Ascending aorta (tissue), 2 donors: Measurements from ENCODE around the gene RBM5. TPM values are rescaled to one million over a fixed set of nuclear protein-coding genes. Genes with fewer than 3 reads are reported as not detected.
A peak's percentile ranks its signal among the peaks of the same experiment; 100 is the strongest.

Source experiments
- DNase-seq, 2 donors: peaks; one replicate each; pipeline ENCODE4 v3.0.0-alpha.2; 2019; ENCODE audit warnings: low spot score in 2 of 2
- H3K27ac ChIP-seq, 2 donors: fragments of 200-600 bp; sonication (generic); one replicate each; pipeline ENCODE4 v1.5.1; 2016 to 2017; ENCODE audit warnings: mild to moderate bottlenecking in 1 of 2
- H3K27me3 ChIP-seq: fragments of 200-600 bp; sonication (generic); one replicate; pipeline ENCODE4 v1.5.1; 2017
- H3K36me3 ChIP-seq, 2 donors: fragments of 200-600 bp; sonication (generic); one replicate each; pipeline ENCODE4 v1.5.1; 2016
- H3K4me1 ChIP-seq, 2 donors: fragments of 200-600 bp; sonication (generic); one replicate each; pipeline ENCODE4 v1.5.1; 2016 to 2017; ENCODE audit warnings: mild to moderate bottlenecking in 1 of 2
- H3K4me3 ChIP-seq, 2 donors: fragments of 200-600 bp; sonication (generic); one replicate each; pipeline ENCODE4 v1.5.1; 2016 to 2017; ENCODE audit warnings: mild to moderate bottlenecking in 1 of 2
- H3K9me3 ChIP-seq, 2 donors: fragments of 200-600 bp; sonication (generic); one replicate each; pipeline ENCODE4 v1.5.1; 2016
- intact Hi-C: fragments of 100-400 bp; cut with DNase I; formaldehyde crosslinking; loops from one replicate; pipeline ENCODE4 v1.15.1; 2023
- total RNA-seq: library from RNA; depleted of rRNA; stranded (reverse); fragments of >200 nt; gene quantifications from one replicate; pipeline ENCODE4 v1.1.0, GENCODE V29; 2016
- TF ChIP-seq, protein P1 (sequence below), 3 experiments: fragments of 200-600 bp in 2 of 3; fragments of 450-650 bp in 1 of 3; sonication (generic) in 2 of 3; IDR thresholded peaks; one replicate each; pipeline ENCODE4 v1.5.1; 2016 to 2019; ENCODE audit warnings: antibody characterized with exemption in 3 of 3, mild to moderate bottlenecking in 1 of 3, moderate library complexity in 1 of 3

The RBM5 gene
- total RNA-seq, 1 donor from 2014 or later: 105 TPM

GRCh38 chr3:50121072-50122032, 32.6 kb downstream of the RBM5 start:
- Histone ChIP-seq H3K27ac (no peak overlapping the region), H3K36me3 (peaks cover 44% of the 10 kb centered on the region in 2 donors), H3K27me3 (no peaks in the 10 kb centered on the region), H3K4me3 (no peak overlapping the region), H3K9me3 (no peaks in the 10 kb centered on the region), H3K4me1 (peaks cover 0 to 26% of the 10 kb centered on the region in 2 donors)
- TF ChIP-seq, protein P1, sequence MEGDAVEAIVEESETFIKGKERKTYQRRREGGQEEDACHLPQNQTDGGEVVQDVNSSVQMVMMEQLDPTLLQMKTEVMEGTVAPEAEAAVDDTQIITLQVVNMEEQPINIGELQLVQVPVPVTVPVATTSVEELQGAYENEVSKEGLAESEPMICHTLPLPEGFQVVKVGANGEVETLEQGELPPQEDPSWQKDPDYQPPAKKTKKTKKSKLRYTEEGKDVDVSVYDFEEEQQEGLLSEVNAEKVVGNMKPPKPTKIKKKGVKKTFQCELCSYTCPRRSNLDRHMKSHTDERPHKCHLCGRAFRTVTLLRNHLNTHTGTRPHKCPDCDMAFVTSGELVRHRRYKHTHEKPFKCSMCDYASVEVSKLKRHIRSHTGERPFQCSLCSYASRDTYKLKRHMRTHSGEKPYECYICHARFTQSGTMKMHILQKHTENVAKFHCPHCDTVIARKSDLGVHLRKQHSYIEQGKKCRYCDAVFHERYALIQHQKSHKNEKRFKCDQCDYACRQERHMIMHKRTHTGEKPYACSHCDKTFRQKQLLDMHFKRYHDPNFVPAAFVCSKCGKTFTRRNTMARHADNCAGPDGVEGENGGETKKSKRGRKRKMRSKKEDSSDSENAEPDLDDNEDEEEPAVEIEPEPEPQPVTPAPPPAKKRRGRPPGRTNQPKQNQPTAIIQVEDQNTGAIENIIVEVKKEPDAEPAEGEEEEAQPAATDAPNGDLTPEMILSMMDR (IDR thresholded peaks at IDR 0.05): peak; percentile 75 to 88 (median 79)
- DNase-seq: peak in 1 of 2 donors; percentile 82
- intact Hi-C loops: loop anchor here (1.0 to 5.0 kb wide), 4 partner anchors 33 to 151 kb away; partner anchors contain the start of gene SEMA3F

GRCh38 chr3:50122071-50122470, 33.4 kb downstream of the RBM5 start:
- Histone ChIP-seq H3K27me3 (no peaks in the 10 kb centered on the region), H3K36me3 (peaks cover 37% of the 10 kb centered on the region in 2 donors), H3K27ac (no peak overlapping the region), H3K9me3 (no peaks in the 10 kb centered on the region), H3K4me3 (no peak overlapping the region), H3K4me1 (peaks cover 5 to 33% of the 10 kb centered on the region in 2 donors)
- TF ChIP-seq, protein P1 (IDR thresholded peaks at IDR 0.05): no peak
- DNase-seq: no peak
- intact Hi-C loops: loop anchor here (5.0 kb wide), 1 partner anchor 150 kb away; no protein-coding TSS in a partner anchor

- Histone ChIP-seq H3K27ac (no peak overlapping the region), H3K27me3 (no peaks in the 10 kb centered on the region), H3K9me3 (no peaks in the 10 kb centered on the region), H3K4me3 (no peak overlapping the region), H3K4me1 (peaks cover 5 to 38% of the 10 kb centered on the region in 2 donors), H3K36me3 (peaks cover 29 to 30% of the 10 kb centered on the region in 2 donors)
- no peak for DNase-seq
- TF ChIP-seq, protein P1 (IDR thresholded peaks at IDR 0.05): no peak
- intact Hi-C loops: loop anchor here (5.0 kb wide), 1 partner anchor 149 kb away; no protein-coding TSS in a partner anchor
Observed at GRCh38 chr3:50122661-50123391, 34.1 kb downstream of the RBM5 start.

- Histone ChIP-seq H3K27ac (peak overlapping the region in 1 of 2 donors; percentile 34), H3K36me3 (peaks cover 22 to 23% of the 10 kb centered on the region in 2 donors), H3K4me1 (peaks cover 5 to 42% of the 10 kb centered on the region in 2 donors), H3K27me3 (no peaks in the 10 kb centered on the region), H3K4me3 (no peak overlapping the region), H3K9me3 (no peaks in the 10 kb centered on the region)
- intact Hi-C loops: loop anchor here (5.0 kb wide), 1 partner anchor 149 kb away; no protein-coding TSS in a partner anchor
- TF ChIP-seq, protein P1 (IDR thresholded peaks at IDR 0.05): no peak
- DNase-seq: no peak
Observed at GRCh38 chr3:50123394-50124051, 34.8 kb downstream of the RBM5 start.
